ENCODE data around the gene GRIN2C. TPM values are rescaled to one million over a fixed set of nuclear protein-coding genes. Genes with fewer than 3 reads are reported as not detected.

The GRIN2C gene
- polyA plus RNA-seq, 4 donors: 0.28 to 0.37 TPM; not detected in 2

GRCh38 chr17:74819801-74820436 lies 39.8 kb downstream of the GRIN2C start:
- H3K4me1 ChIP-seq (ENCODE audit: control insufficient read depth in 3 of 3, insufficient read depth in 2 of 3, low read depth in 1 of 3, low read length in 2 of 3): no peaks in the 10 kb centered on the region
- H3K36me3 ChIP-seq (ENCODE audit: control insufficient read depth in 3 of 3, insufficient read depth in 2 of 3, low read depth in 1 of 3, low read length in 3 of 3): peaks cover 0 to 62% (median 2%) of the 10 kb centered on the region in 3 donors
- FAIRE-seq: no peak

GRCh38 chr17:74818291-74818938 lies 41.3 kb downstream of the GRIN2C start:
- no peaks in the 10 kb centered on the region for H3K27me3 ChIP-seq (ENCODE audit: control insufficient read depth in 3 of 3, insufficient read depth in 3 of 3, low read length in 3 of 3)
- 94 to 97% (median 96%) methylated on average over 16 of the region's 16 CpGs for WGBS, 3 donors
- no peak for FAIRE-seq
- peaks cover 0 to 55% (median 0%) of the 10 kb centered on the region in 3 donors for H3K36me3 ChIP-seq (ENCODE audit: control insufficient read depth in 3 of 3, insufficient read depth in 2 of 3, low read depth in 1 of 3, low read length in 3 of 3)
- no peaks in the 10 kb centered on the region for H3K9me3 ChIP-seq (ENCODE audit: control insufficient read depth in 2 of 2, insufficient read depth in 1 of 2, low read depth in 1 of 2, low read length in 1 of 2)
- H3K4me3 ChIP-seq (ENCODE audit: low read depth in 1 of 3, low read length in 3 of 3): no peak overlapping the region
- H3K27ac ChIP-seq (ENCODE audit: low read depth in 1 of 3, low read length in 2 of 3): no peak overlapping the region
- H3K4me1 ChIP-seq (ENCODE audit: control insufficient read depth in 3 of 3, insufficient read depth in 2 of 3, low read depth in 1 of 3, low read length in 2 of 3): no peaks in the 10 kb centered on the region
- DNase-seq: no peak

More at GRCh38 chr17:74819801-74820436, 39.8 kb downstream of the GRIN2C start:
- no peaks in the 10 kb centered on the region for H3K9me3 ChIP-seq (ENCODE audit: control insufficient read depth in 2 of 2, insufficient read depth in 1 of 2, low read depth in 1 of 2, low read length in 1 of 2)
- 96 to 98% (median 98%) methylated on average over 16 of the region's 16 CpGs for WGBS, 3 donors
- H3K4me3 ChIP-seq (ENCODE audit: low read depth in 1 of 3, low read length in 3 of 3): no peak overlapping the region
- no peak for DNase-seq
- no peaks in the 10 kb centered on the region for H3K27me3 ChIP-seq (ENCODE audit: control insufficient read depth in 3 of 3, insufficient read depth in 3 of 3, low read length in 3 of 3)
- H3K27ac ChIP-seq (ENCODE audit: low read depth in 1 of 3, low read length in 2 of 3): no peak overlapping the region

- WGBS, 3 donors: 89 to 90% (median 89%) methylated on average over 18 of the region's 18 CpGs
- DNase-seq (no peak), FAIRE-seq (no peak)
- Histone ChIP-seq H3K36me3 (ENCODE audit: control insufficient read depth in 3 of 3, insufficient read depth in 2 of 3, low read depth in 1 of 3, low read length in 3 of 3) (peaks cover 0 to 55% (median 0%) of the 10 kb centered on the region in 3 donors), H3K4me1 (ENCODE audit: control insufficient read depth in 3 of 3, insufficient read depth in 2 of 3, low read depth in 1 of 3, low read length in 2 of 3) (no peaks in the 10 kb centered on the region), H3K4me3 (ENCODE audit: low read depth in 1 of 3, low read length in 3 of 3) (no peak overlapping the region), H3K27me3 (ENCODE audit: control insufficient read depth in 3 of 3, insufficient read depth in 3 of 3, low read length in 3 of 3) (no peaks in the 10 kb centered on the region), H3K27ac (ENCODE audit: low read depth in 1 of 3, low read length in 2 of 3) (no peak overlapping the region), H3K9me3 (ENCODE audit: control insufficient read depth in 2 of 2, insufficient read depth in 1 of 2, low read depth in 1 of 2, low read length in 1 of 2) (no peaks in the 10 kb centered on the region)
These were observed 42.6 kb downstream of the GRIN2C start for GRCh38 chr17:74816905-74817620.

- no peaks in the 10 kb centered on the region for H3K4me1 ChIP-seq (ENCODE audit: control insufficient read depth in 3 of 3, insufficient read depth in 2 of 3, low read depth in 1 of 3, low read length in 2 of 3)
- H3K27me3 ChIP-seq (ENCODE audit: control insufficient read depth in 3 of 3, insufficient read depth in 3 of 3, low read length in 3 of 3): no peaks in the 10 kb centered on the region
- no peak overlapping the region for H3K4me3 ChIP-seq (ENCODE audit: low read depth in 1 of 3, low read length in 3 of 3)
- H3K27ac ChIP-seq (ENCODE audit: low read depth in 1 of 3, low read length in 2 of 3): no peak overlapping the region
- DNase-seq (no peak), FAIRE-seq (no peak)
- H3K36me3 ChIP-seq (ENCODE audit: control insufficient read depth in 3 of 3, insufficient read depth in 2 of 3, low read depth in 1 of 3, low read length in 3 of 3): peaks cover 0 to 47% (median 0%) of the 10 kb centered on the region in 3 donors
- WGBS, 3 donors: 84 to 90% (median 88%) methylated on average over 15 of the region's 15 CpGs
- no peaks in the 10 kb centered on the region for H3K9me3 ChIP-seq (ENCODE audit: control insufficient read depth in 2 of 2, insufficient read depth in 1 of 2, low read depth in 1 of 2, low read length in 1 of 2)
These were observed 43.9 kb downstream of the GRIN2C start for GRCh38 chr17:74815550-74816370.

GRCh38 chr17:74815067-74815466 lies 44.6 kb downstream of the GRIN2C start:
- no peak overlapping the region for H3K4me3 ChIP-seq (ENCODE audit: low read depth in 1 of 3, low read length in 3 of 3)
- no peaks in the 10 kb centered on the region for H3K27me3 ChIP-seq (ENCODE audit: control insufficient read depth in 3 of 3, insufficient read depth in 3 of 3, low read length in 3 of 3)
- H3K36me3 ChIP-seq (ENCODE audit: control insufficient read depth in 3 of 3, insufficient read depth in 2 of 3, low read depth in 1 of 3, low read length in 3 of 3): peaks cover 0 to 45% (median 0%) of the 10 kb centered on the region in 3 donors
- H3K9me3 ChIP-seq (ENCODE audit: control insufficient read depth in 2 of 2, insufficient read depth in 1 of 2, low read depth in 1 of 2, low read length in 1 of 2): no peaks in the 10 kb centered on the region
- H3K27ac ChIP-seq (ENCODE audit: low read depth in 1 of 3, low read length in 2 of 3): no peak overlapping the region
- DNase-seq (no peak), FAIRE-seq (no peak)
- 83 to 93% (median 84%) methylated on average over 7 of the region's 7 CpGs for WGBS, 3 donors
- no peaks in the 10 kb centered on the region for H3K4me1 ChIP-seq (ENCODE audit: control insufficient read depth in 3 of 3, insufficient read depth in 2 of 3, low read depth in 1 of 3, low read length in 2 of 3)

- no peak for DNase-seq
- FAIRE-seq: no peak
- WGBS, 3 donors: 82 to 86% (median 86%) methylated on average over 5 of the region's 5 CpGs
- no peak overlapping the region for H3K27ac ChIP-seq (ENCODE audit: low read depth in 1 of 3, low read length in 2 of 3)
- H3K36me3 ChIP-seq (ENCODE audit: control insufficient read depth in 3 of 3, insufficient read depth in 2 of 3, low read depth in 1 of 3, low read length in 3 of 3): peaks cover 0 to 45% (median 0%) of the 10 kb centered on the region in 3 donors
- H3K4me1 ChIP-seq (ENCODE audit: control insufficient read depth in 3 of 3, insufficient read depth in 2 of 3, low read depth in 1 of 3, low read length in 2 of 3): no peaks in the 10 kb centered on the region
- H3K4me3 ChIP-seq (ENCODE audit: low read depth in 1 of 3, low read length in 3 of 3): no peak overlapping the region
- H3K27me3 ChIP-seq (ENCODE audit: control insufficient read depth in 3 of 3, insufficient read depth in 3 of 3, low read length in 3 of 3): no peaks in the 10 kb centered on the region
- no peaks in the 10 kb centered on the region for H3K9me3 ChIP-seq (ENCODE audit: control insufficient read depth in 2 of 2, insufficient read depth in 1 of 2, low read depth in 1 of 2, low read length in 1 of 2)
These were observed 45.2 kb downstream of the GRIN2C start for GRCh38 chr17:74814453-74814852.

GRCh38 chr17:74812109-74813009 lies 47.3 kb downstream of the GRIN2C start:
- Histone ChIP-seq H3K36me3 (ENCODE audit: control insufficient read depth in 3 of 3, insufficient read depth in 2 of 3, low read depth in 1 of 3, low read length in 3 of 3) (peaks cover 0 to 38% (median 0%) of the 10 kb centered on the region in 3 donors), H3K4me3 (ENCODE audit: low read depth in 1 of 3, low read length in 3 of 3) (no peak overlapping the region), H3K9me3 (ENCODE audit: control insufficient read depth in 2 of 2, insufficient read depth in 1 of 2, low read depth in 1 of 2, low read length in 1 of 2) (no peaks in the 10 kb centered on the region), H3K4me1 (ENCODE audit: control insufficient read depth in 3 of 3, insufficient read depth in 2 of 3, low read depth in 1 of 3, low read length in 2 of 3) (no peaks in the 10 kb centered on the region), H3K27me3 (ENCODE audit: control insufficient read depth in 3 of 3, insufficient read depth in 3 of 3, low read length in 3 of 3) (no peaks in the 10 kb centered on the region), H3K27ac (ENCODE audit: low read depth in 1 of 3, low read length in 2 of 3) (no peak overlapping the region)
- no peak for FAIRE-seq
- no peak for DNase-seq
- WGBS, 3 donors: 62 to 81% (median 81%) methylated on average over 23 of the region's 23 CpGs

Measured in small intestine (tissue), 7 donors.